GF-D8 (cell line): ENCODE data around the gene CEP78.
"Not testable (repeated sequence)": the region's sequence is repeated elsewhere in the genome, so short reads cannot be mapped to it uniquely, and the experiment has no call there.

Source experiments
- DNase-seq: peaks from one replicate; lab custom pipeline; 2025; lab: John Stamatoyannopoulos, UW

Gene CEP78, protein sequence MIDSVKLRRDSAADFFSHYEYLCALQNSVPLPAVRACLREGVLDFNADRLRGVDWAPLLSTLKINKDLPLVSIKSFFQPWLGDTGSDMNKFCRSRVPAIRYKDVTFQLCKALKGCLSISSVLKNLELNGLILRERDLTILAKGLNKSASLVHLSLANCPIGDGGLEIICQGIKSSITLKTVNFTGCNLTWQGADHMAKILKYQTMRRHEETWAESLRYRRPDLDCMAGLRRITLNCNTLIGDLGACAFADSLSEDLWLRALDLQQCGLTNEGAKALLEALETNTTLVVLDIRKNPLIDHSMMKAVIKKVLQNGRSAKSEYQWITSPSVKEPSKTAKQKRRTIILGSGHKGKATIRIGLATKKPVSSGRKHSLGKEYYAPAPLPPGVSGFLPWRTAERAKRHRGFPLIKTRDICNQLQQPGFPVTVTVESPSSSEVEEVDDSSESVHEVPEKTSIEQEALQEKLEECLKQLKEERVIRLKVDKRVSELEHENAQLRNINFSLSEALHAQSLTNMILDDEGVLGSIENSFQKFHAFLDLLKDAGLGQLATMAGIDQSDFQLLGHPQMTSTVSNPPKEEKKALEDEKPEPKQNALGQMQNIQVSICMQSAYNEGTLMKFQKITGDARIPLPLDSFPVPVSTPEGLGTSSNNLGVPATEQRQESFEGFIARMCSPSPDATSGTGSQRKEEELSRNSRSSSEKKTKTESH

DNA sequence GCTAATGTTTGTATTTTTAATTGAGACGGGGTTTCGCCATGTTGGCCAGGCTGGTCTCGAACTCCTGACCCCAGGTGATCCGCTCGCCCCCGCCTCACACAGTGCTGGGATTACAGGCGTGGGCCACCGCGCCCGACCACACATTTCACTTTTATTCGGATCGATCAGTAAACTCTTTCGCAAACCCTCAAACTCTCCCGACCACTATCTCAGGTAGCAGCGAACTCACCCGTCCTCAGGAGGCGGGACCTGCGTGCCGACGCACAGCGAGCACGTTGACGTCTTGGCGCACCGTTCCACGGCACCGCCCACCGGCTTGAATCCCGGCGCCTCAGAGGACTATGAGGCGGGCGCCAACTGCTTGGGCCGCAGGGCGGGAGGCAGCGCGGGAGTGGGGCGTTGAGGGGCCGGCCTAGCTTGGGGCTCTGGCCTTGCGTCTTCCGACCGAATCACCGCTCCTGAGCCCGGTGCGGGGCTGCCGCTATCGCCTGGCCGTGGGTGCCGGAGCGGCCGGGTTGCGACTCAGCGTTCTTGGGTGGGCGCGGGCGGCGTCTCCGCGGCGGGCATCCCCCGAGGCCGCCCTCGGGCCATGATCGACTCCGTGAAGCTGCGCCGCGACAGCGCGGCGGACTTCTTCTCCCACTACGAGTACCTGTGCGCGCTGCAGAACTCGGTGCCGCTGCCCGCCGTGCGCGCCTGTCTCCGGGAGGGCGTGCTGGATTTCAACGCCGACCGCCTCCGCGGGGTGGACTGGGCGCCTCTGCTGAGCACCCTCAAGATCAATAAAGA, at the start of gene CEP78:
Gene CEP78, plus strand, starts transcription at position 314 of the 789 bp plus-strand sequence. Its CDS starts 276 bp downstream, at position 590.
- DNase-seq = peak; percentile 74

GRCh38 chr9:78187763-78188484, 48.0 kb upstream of the CEP78 start:
- no peak for DNase-seq

DNA sequence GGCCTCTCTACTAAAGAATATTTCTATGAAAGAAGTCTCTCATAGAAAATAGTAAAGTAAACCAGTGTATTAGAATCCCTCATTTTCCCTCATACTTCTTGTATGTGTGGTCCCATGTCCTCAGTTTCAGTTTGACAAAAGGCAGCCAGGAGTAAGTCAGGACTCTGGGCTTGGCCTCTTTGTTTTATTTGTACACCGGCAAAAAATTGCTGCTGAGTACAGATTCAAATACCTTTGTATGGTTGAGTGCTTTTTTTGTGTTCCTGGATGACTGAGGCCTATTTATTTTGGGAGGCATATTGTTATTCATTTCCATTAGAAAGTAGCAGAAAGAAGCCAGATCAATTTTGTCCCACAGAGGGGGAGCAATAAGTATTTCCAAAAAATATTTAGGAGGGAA, 47.3 kb upstream of the CEP78 start:
- no peak for DNase-seq

DNA sequence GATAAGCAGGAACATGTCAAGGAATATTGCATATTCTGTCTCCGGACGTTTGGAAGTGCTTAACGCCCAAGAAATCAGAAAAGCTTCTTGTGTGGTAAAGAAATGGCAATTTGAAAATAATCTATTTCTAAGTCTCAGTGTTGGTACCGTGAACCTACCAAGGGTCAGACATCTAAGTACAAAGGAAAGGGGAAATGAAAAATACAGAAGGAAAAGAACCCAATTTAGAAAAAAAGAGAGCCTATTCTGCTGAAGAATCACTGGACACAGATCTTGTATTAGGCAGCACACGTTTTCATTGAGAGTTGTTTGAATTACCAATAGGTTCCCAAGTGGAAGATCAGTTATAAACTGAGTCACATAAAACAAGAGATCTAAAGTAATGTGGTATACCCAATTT, 46.9 kb upstream of the CEP78 start:
- DNase-seq = no peak

- no peak for DNase-seq
Measured at GRCh38 chr9:78189461-78189860, 46.4 kb upstream of the CEP78 start.

- no peak for DNase-seq
Measured at GRCh38 chr9:78191931-78192330, 43.9 kb upstream of the CEP78 start.

GRCh38 chr9:78196258-78196657, 39.6 kb upstream of the CEP78 start:
- no peak for DNase-seq

- DNase-seq = not testable (repeated sequence)
Measured at GRCh38 chr9:78201158-78201777, 34.6 kb upstream of the CEP78 start.

GRCh38 chr9:78207319-78207718, 28.6 kb upstream of the CEP78 start:
- no peak for DNase-seq

- DNase-seq = no peak
Measured at GRCh38 chr9:78207901-78208300, 28.0 kb upstream of the CEP78 start.

- no peak for DNase-seq
Measured at GRCh38 chr9:78209127-78209526, 26.7 kb upstream of the CEP78 start.

DNA sequence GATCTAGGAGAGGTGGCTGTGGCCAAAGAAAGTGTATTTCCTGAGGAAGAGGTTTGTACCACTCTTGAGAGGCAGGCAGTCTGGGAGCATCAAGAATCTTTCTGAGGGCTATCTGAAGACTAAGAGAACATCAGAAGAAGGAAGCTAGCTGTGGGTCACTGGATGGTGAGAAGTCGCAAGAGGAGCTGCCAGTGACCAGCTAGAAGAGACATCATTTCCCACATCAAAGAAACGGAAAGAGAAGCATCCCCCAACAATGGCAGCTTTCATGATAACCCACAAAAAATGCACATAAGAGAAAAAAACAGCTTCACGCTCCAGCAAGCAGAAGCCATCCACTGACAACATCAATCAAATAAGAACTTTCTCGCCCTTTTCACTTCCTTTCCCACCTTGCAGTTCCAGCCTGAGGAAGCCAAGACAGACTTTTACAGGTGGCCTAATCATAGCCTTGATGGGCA, 25.0 kb upstream of the CEP78 start:
- DNase-seq = no peak

DNA sequence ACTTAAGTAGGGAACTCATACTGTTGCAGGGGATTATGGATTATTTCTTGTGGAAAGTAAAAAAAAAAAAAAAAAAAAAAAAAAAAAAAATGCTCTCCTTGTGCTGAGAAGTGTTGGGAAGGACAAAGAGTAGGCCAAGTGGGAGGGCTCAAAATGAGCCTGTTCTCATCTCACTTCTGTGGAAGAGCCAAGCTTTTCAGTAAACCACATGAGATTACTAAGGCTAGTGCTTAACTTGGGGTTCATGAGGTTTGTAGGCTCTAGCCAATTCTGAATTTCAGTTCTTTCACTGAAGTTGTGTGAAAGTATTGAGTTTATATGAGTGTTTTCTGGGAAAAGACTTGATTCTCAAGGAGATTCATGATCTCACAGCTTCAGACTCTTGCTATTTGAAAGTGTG, 23.0 kb upstream of the CEP78 start:
- DNase-seq = no peak

DNA sequence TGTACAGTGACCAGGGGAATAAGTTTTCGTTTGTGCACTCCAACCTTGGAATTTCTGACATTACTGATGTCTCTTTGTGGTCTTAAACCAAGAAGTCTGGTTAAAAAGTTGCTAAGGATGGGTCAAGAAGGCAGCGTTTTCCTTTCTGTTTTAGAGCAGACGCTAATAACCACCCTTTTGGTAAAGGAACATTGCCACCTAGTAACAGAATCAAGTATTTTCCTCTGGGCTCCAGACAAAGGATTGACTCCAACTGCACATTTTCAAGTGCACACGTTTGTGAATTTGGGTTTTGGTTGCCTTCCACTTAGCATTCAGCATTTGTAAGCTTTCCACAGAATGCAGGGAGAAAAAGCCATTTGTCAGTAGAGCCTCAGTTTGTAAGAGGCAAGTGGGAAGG, 22.2 kb upstream of the CEP78 start:
- DNase-seq = no peak

DNA sequence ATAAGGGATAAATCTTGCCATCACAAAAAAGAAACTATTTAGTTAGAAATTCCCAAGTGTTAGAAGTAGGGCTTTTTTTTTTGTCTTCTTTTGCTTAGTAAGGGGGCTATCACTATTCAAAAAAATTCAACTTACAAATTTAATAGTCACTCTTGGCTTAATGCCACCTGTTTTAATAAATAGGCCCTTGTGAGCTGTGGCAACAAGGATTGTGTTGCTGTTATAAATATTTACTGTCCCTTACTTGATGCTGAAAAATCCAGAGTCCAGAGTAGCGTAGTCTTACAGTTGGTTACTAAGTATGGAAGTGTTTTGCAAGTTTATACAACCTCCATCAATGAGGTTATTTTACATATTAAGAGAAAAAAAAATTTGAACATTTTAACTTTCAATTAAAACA, 21.4 kb upstream of the CEP78 start:
- DNase-seq = no peak

DNA sequence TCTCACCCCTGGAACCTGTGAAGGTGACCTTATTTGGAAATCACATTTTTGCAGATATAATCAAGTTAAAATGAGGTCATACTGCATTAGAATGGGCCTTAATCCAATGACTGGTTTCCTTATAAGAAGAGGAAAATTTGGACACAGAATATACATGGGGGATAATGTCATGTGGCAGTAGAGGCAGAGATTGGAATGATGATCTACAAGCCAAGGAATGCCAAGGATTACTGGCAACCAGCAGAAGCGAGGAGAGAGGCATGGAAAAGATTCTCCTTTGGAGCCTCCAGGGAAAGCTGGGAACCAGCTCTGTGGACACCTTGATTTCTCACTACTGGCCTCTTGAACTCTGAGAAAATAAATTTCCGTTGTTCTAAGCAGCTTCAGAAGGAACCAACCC, 20.2 kb upstream of the CEP78 start:
- DNase-seq = no peak

- no peak for DNase-seq
Measured at GRCh38 chr9:78218890-78219289, 17.0 kb upstream of the CEP78 start.

DNA sequence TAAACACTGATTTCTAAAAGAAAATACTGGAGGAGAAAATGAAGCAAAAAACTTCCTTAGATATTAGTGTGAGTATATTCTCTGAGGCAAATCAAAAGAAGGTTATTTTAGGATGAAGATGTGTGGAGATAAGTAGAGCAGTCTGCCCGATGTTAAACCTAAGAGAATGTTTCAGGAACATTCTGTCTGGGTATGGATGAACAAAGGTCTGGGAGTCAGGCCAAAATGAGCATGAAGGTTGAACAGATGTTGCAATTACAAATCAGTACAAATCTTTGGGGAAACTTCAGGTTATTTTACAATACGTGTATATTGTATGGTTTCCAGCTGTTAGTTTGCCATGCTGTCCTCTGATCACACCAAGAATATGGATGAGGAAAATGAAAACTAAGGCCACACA, 14.4 kb upstream of the CEP78 start:
- DNase-seq = no peak

DNA sequence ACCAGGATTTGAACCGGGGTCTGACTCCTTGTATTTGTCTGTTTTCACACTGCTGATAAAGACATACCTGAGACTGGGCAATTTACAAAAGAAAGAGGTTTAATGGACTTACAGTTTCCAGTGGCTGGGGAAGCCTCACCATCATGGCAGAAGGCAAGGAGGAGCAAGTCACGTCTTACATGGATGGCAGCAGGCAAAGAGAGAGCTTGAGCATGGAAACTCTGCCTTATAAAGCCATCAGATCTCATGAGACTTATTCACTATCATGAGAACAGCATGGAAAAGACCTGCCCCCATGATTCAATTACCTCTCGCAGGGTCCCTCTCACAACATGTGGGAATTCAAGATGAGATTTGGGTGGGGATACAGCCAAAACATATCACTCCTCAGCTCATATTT, 14.0 kb upstream of the CEP78 start:
- DNase-seq = not testable (repeated sequence)

- no peak for DNase-seq
Measured at GRCh38 chr9:78230761-78231160, 5.1 kb upstream of the CEP78 start.

GRCh38 chr9:78232471-78232870, 3.4 kb upstream of the CEP78 start:
- DNase-seq = not testable (repeated sequence)
